Activated T-helper 1 cell treated with anti-CD3 and anti-CD28 coated beads, Interleukin-2, amount 50 U/mL, for 16 hours (primary cell): ENCODE data around the gene KIF5C.
"Not testable (repeated sequence)": the region's sequence is repeated elsewhere in the genome, so short reads cannot be mapped to it uniquely, and the experiment has no call there.

Source experiments
- DNase-seq, 2 donors: peaks; one replicate each; pipeline ENCODE4 v3.0.0-alpha.2; 2020; ENCODE audit warnings: low read depth in 1 of 2, low spot score in 1 of 2

Gene KIF5C

DNA sequence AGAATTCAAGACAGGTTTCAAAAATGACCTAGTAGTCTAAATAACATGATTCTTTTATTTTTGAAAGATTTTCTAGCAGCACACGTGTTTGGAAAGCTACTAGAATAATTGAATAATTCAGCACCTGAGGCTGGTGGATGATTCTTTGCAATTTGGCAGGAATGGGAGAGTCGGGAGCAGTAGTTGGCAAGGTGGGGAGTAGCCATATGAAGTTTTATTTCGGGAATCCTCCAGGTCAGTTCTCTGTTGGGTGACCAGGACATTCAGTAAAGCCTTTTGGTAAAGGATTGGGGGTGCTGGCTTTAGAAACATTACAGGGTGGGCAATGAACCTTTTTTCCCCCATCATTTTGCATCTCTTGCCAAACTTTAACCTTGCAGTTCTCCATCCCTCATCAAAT is 88.4 kb downstream of the KIF5C start:
- no peak for DNase-seq

DNA sequence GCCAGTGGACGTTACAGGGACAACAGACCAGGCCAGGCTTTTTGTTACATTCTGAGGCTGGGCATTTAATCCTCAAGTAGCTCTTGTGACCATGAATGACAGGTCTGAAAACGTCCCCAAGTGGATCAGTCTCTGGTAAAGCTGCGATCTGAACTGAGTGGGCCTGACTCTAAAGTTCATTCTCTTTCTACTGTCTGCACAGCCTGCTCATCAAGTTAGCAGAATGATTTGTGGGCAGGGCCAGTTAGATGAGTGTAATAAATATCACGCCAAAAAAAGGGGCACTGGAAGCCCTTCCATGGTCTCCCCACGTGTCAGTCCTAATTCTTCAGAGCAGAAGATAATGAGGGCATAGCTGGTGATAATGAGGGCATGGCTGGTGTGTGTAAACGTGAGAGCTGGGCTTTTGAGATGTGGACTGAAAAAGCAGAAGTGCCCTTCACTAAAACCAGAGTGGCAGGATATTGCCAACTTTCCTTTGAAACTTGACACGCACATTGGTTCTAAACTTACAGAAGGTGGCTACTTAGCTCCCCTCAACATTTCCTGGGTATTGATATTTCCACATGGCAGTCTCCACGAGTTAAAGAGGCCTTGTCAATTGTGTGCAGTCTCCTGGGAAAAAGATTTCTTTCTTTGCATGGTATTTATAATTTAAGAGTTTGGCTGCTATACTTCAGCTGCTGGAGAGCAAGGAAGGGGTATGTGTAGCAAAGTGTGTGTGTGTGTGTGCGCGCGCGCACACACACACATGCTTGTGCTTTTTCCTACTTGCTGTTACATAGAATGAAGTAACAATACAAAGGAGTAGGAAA is 90.8 kb downstream of the KIF5C start:
- no peak for DNase-seq

DNA sequence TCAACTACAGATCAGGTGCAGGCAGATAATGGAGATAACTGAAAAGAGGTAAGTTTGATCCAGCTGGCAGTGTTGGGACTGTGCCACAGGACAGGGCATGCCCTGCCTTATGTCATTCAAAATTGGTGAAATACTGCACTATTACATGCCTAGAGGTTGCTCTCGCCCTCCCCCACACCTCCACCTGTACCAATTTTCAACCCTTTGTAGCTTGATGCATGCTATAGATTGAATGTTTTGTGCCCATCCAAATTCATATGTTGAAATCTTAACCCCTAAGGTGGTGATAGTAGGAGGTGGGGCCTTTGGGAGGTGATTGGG is 91.4 kb downstream of the KIF5C start:
- no peak for DNase-seq

DNA sequence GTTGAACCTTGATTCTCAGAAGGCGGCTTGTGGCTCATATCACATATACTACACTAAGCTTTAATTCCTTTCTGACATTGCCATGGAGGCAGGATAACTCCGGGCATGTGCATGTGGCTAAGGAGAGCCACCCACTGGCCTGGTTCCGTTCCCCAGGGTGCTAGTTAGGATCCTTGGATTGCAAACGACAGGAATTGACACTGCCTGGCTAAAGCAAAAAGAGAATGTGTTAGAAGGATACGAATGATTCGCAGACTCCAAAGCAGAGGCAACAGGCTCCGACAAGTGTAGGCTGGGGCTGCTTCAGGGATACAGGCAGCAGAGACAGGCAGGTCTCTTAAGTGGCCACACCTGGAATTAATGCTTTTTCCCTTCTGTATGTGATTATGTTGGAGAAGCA is 92.0 kb downstream of the KIF5C start:
- DNase-seq: no peak

DNA sequence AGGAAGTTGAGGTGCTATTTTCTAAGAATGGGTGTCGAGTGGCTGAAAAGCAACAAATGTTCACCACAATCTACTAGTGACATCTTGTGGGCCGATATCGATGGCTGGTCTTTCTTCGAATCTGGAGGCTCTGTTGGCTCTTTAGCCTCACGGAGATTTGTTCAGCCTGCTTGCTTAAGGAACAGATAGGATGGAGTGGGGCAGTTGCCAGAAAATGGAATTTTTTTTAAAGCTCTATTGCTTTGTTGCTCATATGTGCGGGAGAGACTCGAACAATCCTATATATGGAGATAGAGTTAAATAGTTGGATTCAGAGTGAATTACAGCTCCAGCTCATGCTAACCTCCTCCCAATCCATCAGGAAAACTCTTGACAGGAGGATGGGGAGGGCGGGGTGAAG is 92.6 kb downstream of the KIF5C start:
- no peak for DNase-seq

DNA sequence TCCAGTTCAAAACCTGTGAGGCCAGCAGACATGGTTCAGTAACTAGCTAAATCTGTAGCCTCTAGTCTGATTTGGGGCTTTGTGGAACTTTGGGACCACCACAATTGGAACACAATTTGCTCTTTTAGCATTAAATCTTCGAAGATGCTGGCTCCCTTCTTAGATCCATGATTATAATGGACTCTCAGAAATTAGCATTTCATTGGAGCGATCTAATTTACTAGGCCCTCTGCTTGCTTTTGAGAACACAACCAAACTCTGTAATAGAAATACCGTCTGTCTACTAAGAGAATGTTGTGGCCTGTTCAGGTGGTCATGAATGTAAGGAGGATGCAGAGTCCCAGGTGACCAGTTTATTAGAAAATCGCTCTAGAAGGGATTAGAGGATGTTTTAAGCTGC is 93.3 kb downstream of the KIF5C start:
- DNase-seq: no peak

DNA sequence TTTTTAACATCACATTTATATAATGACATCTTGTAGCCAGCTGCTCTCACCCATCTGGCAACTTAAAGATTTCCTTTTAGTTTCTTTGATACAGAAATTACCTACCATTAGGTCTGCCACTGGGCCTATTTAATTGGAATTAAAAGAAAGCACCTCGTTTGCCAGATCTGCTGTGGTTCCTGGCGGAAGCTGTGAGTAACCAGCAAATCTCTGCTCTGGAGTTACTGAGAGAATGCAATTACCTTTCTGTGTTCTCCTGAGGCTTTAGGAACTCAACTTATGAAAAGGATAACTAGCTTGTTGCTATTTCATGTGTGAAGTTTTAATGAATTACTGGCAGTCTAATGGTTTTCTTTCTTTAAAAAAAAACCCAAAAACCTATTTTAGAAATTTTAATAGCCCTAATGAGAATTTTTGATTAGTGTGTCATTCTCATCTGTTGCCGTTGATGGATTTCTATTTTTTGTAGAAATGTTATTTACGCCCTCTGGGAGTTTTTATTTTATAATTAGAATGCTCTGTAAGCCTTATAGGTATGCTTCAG is 93.8 kb downstream of the KIF5C start:
- DNase-seq: no peak

DNA sequence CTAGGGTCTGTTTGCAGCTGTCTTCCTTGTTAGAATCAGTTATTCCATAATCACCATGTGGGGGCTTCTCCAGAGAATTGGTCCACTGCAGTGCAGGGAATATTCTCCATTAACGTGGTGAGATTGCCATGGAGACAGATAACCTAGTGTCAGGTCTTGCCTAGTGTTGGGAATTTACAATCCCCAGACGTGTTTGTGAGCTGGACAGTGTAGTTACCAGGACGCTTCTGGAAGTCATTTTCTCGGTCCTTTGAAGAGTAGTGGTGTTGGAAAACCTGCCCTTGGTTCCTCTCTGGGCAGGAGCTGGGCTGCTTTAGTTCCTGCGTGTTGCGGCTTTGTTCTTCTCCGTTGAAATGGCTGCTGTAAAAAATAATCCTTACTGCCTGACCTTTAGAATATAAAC is 94.6 kb downstream of the KIF5C start:
- DNase-seq: no peak

DNA sequence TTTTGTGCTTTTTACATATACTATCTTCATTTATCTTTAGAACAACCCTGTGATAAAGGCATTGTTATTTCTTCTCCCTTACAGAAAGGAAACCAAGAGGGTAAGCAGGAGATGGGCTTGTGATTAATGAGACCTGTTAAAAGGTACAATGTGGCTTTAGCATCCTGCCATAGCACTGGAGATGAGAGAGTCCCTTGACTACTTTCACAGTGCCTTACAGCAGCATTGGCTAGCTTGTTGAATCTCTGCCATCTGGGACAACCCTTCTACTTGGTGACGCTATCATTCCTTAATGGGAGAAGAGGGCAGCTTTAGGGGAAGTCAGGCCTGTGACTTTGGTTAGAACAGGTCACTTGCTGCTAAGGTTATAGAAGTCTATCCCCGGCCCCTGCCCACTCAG is 95.4 kb downstream of the KIF5C start:
- no peak for DNase-seq

DNA sequence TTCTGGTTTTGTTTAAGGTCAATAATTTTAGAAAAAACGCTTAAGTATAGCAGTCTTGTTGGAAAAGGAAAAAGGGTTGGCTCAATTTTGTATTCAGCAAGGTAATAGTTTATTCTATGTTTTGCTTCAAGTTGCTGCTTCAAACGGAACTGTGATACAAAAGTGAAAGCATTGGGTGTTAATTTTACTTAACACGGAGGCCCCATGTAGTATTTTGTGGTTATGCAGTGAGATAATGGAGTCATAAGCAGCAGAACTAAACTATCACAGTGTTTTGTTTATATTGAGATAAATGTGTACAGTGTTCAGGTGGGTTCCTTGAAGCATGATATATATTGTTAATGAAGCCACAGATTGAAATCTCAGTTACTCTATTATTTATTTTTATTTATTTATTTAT is 96.5 kb downstream of the KIF5C start:
- no peak for DNase-seq

DNA sequence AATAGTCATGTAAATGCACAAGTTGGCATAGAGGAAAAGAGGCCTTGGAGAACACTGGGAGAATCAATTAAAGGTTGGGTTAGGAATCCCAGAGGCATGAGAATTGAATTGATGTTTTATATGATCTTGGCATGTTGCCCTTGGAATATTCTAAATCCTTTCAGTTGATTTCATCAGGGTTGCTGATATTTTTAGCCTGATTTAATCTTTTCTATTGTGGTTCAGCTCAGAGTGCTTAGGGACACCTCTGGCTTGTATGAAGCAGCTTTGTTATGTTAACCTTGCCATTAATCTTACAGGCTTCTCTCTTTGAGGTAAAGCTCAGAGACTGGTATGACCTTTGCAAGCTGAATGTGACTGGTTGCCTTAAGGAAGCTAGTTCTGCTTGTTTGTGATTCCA is 99.1 kb downstream of the KIF5C start:
- DNase-seq: no peak

DNA sequence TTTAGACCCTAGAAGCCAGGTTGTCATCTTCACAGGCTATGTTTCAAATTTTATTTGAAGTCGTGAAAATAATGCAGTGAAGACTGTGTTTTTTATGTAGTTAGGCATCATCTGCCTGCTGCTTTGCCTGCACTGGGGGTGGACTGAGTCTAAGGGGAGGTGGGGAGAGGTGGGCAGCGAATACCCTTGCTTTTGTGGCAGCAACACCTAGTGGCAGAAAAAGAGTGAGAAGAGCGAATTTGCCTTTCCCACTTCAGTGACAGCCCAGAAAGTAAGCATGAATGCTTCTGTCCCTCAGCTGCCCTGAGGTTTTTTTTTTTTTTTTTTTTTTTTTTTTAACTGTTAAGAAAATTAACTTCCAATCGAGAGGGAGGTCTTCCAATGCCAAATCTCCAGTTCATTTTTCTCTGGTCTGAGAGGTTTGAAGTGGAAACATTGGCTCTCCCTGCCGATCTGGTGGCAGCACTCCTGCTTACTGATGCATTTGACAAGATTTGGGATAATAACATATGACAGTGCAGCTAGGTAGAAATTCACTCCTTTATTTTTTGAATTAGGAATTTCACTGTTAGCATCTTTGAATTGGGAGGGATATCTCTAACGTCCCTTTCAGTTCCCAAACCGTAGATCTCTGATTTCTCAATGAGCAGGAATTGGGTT is 103.1 kb downstream of the KIF5C start:
- no peak for DNase-seq

DNA sequence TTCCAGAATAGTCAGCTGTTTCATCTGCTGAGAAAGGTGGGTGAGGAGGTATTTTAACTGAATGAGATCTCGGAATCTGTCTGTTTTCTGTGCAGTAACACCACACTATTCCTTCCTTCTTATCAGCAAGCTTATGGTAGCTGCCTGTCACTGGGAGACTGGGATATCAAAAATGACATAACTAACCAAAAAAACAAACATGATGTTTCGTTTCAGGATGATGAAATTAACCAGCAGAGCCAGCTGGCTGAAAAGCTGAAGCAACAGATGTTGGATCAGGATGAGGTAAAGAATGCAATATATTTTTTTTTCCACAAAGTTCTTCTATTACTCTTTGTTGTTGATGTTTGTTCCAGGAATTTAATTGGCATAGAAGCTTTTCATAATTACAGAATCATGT is 103.7 kb downstream of the KIF5C start:
- DNase-seq: no peak

DNA sequence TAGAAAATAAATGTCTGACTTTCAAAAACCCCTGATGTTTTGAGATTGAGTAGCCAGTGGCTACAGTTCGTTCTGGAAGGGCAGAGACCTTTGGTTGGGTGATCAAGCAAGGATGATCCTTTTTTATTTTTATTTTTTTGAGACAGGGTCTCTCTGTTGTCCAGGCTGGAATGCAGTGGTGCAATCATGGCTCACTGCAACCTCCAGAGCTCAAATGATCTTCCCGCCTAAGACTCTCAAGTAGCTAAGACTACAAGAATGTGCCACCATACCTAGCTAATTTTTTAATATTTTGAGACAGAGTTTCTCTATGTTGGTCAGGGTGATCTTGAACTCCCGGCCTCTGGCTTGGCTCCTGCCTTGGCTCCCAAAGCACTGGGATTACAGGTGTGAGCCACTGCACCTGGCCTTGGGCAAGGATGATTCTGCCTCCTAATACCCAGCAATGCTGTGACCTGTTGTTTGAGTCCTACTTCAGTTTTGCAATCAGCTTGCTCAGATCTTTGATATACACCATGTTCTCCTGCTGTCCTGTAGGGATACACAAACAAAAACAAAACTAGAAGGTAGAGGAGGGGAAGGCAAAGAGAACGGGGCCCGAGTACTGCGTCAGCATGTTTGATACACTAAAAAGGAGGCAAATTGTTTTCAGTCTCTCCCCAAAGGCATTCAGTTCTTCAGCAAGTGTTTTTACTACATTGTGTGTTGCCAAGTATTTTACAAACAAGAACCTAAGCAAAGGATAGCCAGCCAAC is 104.3 kb downstream of the KIF5C start:
- DNase-seq: no peak

DNA sequence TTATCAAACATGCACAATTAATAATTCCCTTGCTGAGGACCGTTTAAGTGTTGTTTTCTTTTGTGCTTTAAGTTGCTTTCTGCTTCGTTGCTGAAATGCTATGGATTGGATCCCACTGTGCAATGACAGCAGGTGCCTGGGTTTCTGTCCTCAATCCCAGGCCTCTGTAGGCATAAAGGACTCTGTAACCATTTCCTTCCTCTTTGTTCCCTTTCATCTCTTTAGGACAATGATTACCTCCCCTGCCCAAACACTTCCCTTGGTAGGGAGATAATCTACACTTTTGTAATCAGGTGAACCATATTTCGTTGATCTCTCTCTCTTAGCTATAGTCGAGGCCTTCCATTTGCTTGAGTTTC is 104.9 kb downstream of the KIF5C start:
- DNase-seq: no peak

DNA sequence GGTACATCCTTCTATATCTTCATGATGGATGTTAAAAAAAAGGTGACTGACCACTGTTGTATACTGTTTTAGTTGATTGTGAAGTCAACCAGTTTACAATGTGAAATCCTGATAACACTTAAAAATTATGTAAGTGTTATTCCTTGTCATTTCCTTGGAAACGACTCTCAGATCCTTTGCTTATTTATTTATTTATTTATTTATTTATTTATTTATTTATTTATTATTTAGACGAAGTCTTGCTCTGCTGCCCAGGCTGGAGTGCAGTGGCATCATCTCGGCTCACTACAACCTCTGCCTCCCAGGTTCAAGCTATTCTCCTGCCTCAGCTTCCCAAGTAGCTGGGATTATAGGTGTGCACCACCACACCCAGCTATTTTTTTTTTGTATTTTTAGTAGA is 105.5 kb downstream of the KIF5C start:
- DNase-seq: not testable (repeated sequence)

DNA sequence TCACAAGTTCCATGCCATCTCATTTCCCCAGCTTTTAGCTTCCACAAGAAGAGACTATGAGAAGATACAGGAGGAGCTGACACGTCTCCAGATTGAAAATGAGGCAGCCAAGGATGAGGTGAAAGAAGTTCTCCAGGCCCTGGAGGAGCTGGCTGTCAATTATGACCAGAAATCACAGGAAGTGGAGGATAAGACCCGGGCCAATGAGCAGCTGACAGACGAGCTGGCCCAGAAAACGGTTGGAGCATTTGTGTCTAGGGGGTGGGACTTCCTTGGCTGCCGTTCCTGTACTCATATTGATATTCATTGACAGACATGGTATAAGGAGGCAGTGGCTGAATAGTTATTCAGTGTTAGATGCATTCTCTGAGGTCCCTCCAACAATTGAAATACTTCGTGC is 106.3 kb downstream of the KIF5C start:
- DNase-seq: no peak

DNA sequence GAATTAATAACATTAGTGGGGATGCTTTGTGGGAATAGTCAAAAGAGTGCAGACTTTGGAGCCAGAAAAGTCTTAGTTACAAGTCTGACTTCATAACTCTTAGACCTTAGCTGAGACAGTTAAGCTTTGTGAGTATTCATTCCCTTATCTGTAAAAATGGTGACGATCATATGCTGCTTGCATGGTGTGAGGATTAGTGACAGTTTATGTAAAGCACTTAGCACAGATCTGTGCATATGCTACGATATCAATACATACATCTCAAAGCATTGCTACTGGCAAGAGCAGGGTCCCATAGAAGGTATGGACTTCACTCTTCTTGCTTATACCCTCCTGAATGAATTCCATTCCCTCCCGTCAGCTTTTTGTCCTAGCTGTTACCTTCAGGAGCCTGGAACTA is 106.8 kb downstream of the KIF5C start:
- DNase-seq: no peak

DNA sequence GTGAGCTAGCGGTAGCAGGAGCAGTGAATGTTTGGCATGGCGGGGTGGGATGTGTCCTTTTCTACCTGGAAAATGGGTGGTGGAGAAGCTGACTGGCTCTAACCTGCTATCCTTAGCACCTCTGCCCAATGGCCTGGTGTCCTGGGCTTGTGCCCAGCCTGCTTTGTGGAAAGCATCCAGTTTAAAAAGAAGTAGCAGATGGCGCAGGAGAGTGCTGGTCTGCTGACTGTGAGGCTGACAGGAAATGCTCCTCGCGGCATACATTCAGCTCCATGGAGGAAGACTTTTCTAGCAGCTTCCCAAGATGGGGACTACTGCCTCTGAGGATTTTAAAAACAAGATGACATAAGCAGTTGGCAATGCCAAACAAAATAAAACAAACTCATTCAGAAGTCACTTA is 107.3 kb downstream of the KIF5C start:
- no peak for DNase-seq

DNA sequence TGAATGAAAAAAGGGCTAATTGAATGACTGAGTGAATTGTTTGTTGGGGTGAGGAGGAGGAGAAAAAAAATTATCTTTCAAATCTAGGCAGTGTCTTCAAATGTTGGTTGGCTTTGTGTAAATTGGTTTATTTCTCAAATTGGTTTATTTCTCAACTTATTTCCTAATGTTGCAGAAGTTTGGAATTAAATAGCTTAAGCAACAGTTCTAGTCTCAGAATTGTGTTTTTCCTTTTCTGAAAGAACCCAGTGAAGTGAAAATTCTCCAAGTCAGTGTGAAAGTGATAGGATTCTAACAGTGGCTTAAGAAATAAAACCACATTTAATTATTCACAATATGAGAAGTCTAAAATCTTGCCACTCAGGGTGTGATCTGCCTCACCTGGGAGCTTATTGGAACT is 108.9 kb downstream of the KIF5C start:
- DNase-seq: no peak

DNA sequence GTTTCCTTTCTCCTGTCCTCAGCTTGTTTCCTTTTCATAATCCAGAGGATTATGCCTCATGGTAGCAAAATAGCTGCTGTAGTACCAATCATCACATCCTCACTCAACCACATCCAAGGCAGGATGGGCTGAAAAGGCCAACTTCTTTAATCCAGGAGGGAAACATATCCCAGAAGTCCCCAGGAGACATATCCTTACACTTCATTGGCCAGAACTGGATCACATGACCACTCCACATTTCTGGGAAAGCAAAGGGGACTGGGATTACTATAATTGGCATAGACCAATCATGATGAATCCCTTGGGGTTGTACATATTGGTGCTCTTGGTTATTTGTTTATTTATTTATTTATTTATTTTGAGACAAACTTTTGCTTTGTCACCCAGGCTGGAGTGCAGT is 109.4 kb downstream of the KIF5C start:
- DNase-seq: no peak

DNA sequence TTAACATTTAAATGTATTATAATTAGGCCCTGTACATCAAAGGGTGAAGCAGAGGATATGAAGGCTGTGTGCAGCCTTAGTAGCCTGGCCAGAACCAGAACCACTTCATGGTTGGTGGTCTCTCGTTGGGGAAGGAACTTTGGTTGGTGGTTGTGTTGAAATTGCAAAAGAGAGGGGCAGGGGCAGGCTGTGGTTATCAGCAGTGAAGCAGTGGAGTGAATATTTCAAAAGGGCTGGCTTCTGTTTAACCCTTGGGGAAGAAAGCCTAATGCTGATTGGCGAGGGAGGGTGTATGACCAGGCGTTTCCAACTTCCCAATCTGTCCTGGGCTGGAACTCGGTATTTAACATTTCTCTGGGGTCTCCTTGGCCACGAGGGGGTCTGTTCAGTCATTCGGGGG is 112.3 kb downstream of the KIF5C start:
- no peak for DNase-seq
